NCI-H1092 (cell line): Measurements from ENCODE around the gene RTN4.

Source experiments
- DNase-seq: peaks from one replicate; lab custom pipeline; 2025; lab: John Stamatoyannopoulos, UW

The RTN4 gene

DNA sequence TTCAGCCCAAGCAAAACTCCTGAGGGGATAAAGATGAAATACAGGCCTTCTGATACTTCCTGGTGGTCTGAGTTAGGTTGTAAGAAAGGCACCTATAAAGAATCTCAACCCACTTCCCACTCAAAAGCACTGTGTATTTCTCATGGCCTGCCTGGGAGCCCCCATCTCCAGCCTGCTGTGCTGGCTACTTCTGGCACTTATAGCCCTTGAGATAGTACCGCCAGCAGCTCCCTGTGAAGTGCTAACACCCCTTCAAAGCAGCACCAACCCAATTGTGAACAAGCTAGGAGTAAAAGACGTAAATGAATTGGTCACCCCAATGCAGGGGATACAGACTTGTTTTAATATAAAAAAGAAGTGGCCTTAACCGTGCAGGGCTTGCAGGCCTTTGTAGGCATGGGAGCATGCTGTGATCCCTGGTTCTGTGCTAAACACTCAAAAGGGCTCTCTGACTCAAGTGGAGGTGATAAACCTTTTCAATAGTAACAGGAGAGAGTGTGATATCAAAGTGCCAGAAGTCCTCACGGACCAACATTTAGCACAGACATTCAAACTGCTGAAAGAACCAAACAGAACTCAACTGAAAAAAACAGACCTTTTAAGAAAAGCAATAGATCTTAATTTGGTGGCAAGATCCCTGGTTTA is 80.8 kb downstream of the RTN4 start:
- DNase-seq: no peak

DNA sequence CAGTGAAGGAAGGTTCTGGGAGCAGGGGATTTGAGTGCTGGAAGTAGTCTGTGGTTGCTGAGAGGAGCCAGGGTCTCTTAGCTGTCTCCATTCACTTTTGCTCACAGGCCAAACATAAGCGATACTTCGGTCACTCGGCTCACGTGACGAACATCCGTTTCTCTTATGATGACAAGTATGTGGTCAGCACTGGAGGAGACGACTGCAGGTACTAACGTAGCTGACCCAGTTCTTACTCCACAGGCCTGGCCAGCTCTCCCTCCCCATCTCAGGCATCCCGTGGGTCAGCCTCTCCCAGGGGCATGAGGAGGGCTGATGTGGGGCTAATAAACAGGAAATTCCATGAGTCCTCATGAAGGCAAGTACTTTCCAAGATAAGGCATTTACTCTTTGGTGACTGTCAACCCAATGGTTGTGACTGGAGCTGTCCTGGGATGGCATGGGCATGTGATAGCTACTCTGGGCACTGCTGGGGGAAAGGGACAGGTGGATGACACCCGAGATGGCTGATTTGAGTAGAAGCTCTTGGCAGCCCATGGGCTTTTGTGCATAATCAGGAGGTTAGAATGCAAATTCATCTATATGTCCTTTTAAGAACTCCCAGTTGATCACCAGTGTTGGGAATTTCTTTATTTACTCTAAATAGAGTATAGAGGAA is 81.6 kb downstream of the RTN4 start:
- no peak for DNase-seq

DNA sequence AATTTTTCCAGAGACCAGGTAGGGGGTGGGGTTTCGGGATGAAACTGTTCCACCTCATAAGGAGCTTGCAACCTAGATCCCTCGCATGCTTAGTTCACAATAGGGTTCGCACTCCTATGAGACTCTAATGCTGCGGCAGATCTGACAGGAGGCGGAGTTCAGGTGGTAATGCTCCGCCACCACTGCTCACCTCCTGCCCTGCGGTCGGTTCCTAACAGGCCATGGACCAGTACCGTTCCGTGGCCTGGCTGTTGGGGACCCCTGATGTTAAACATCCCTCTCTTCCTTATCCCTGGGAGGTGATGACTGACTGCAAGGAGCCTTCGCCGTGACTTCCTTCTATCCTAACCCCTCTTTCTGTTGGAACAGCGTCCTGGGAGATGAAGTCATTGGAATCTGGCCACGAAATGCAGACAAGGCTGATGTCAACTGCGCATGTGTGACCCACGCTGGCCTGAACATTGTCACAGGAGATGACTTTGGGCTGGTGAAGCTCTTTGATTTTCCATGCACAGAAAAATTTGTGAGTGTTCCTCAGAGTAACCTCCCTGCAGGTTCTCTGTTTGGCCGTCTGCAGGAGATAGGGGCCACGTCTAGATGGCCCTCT is 82.4 kb downstream of the RTN4 start:
- no peak for DNase-seq

DNA sequence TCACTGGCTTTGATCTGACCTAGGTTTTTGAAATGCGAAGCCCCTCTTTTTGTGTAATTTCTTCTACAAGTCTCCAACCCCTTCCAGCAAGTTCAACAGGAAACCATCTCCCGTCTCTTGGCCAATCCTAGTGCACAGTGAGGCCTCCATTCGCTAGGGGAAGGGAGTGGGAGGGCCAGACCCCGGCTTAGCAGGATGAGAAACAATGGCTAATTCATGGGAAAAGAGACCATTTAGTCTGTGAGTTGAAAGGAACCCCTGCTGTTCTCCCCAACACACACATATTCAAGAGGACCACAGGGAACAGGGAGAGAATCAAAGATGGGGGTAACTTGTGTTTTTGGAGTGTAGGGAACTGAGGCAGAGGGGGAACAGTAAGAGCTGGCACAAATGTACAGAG is 83.0 kb downstream of the RTN4 start:
- no peak for DNase-seq

DNA sequence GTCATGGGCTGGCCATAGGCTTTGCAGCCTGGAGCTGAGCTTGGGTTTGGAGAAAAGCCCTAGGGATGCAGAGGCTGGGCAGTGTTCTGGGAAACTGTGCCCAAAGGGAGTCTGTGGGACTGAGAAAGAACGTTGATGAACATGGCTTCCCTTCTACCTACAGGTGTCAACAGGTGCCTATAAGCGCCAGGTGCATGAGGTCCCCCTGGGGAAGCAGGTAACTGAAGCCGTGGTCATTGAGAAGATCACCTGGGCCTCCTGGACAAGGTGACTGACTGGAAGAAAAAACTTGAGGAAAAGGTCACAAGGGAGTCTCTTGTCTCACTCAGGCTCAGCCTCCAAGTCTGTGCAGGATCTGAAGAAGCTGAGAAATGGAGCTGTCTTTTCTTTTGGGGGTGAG is 83.4 kb downstream of the RTN4 start:
- DNase-seq: no peak

DNA sequence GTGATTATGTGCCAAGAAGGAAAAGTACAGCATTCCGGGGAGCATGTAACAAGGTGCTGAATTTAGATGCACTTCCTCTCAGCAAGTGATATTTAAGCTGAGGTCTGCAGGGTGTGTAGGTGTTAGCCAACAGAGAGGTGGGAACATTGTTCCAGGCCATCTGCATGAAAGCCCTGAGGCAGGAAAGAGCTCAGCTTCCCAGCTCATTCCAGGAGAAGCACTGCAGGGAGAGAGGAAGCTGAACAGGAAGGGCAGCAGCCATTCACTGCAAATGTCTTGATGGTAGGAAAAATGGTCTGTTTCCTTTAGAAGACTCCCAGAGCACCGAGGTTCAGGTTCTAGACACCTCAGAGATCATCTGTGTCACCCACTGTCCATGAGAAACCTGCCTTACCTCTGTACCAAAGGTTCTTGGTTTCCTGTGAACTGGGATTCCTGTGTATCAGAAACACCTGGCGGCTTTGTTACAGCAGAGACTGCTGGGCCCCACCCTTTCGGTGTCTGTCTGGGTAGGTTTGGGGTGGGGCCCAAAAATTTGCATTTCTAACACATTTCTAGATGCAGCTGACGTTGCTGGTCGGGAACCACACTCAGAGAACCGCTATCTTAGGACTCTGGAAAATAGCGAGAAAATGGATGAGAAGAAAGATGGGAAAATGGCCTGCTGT is 84.0 kb downstream of the RTN4 start:
- DNase-seq: no peak

DNA sequence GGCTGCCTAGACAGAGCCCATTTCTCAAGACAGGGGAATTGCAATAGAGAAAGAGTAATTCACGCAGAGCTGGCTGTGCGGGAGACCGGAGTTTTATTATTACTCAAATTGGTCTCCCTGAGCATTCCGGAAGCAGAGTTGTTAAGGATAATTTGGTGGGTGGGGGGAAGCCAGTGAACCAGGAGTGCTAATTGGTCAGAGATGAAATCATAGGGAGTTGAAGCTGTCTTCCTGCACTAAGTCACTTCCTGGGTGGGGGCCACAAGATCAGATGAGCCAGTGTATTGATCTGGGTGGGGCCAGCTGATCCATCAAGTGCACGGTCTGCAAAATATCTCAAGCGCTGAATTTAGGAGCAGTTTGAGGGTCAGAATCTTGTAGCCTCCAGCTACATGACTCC is 84.8 kb downstream of the RTN4 start:
- DNase-seq: no peak

DNA sequence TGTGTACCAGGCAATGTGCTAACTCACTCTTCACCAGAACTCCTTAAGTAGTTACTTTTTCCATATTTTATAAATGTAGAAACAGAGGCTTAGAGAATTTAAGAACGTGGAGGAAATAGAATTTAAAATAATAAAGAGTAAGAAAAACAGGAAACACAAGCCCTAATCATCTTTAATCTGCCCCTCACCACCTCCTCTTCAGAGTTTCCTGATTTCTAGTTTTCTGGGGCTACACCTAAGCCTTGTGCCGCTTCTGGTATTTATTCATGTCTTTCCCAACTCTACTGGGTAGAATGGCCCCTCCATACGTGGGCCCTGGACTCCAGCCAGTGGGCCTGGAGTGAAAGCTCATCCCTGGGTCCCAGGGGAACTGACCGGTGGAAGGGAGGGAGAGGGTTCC is 85.4 kb downstream of the RTN4 start:
- DNase-seq: no peak

DNA sequence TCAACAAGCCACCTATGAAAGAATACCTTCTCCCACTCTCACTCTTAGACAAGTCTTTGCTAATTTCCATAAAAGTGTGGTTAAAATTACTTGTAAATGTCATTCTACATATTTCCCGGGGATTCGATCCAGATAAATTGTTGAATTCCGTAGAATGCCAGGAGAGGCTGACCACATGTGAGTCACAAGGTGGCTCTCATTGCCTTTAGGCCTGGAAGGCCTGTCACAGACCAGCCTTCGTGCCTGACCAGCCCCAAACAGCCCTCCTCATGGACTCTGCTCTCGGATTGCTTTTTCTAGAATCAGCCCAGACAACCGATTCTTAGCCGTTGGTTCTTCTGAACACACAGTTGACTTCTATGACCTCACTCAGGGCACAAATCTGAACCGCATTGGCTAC is 86.0 kb downstream of the RTN4 start:
- no peak for DNase-seq

DNA sequence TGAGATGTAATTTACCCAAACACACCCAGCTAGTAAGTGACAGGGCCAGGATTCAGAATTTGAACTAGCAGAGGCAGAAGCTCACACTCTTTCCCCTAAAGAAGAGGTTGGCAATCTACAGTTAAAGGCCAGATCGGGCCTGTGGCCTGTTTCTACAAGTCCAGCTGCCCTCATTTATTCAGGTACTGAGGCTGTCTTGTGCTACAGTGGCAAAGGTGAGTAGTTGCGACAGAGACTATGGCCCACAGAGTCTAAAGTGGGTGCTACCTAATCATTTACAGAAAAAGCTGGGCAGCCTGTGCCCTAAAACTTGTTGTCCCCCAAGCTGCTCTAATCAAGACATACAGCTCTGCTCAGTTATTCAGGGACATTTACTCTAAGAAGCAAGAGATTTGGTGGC is 86.8 kb downstream of the RTN4 start:
- no peak for DNase-seq

DNA sequence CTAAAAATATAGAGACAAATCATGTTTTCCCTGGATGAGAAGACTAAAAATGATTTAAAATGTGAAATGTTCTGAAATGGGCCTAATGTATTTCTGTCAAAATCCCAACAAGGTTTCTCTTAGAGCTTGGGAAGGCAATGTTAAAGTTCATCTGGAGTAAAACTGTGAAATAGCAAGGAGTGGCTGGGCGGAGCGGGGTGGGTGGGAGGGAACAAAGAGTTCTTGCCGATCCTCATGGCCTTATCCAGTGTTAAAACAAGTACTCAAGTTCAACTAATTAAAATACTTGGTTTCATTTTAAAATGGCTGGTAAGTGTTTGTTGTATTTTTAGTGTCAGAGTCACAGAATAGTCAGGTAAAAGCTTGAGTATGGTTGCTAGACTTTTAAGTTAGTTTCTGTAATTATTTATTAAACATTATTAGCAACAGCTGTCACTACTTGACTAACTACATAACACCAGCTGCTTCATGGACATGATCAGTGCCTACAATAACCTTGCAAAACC is 87.3 kb downstream of the RTN4 start:
- DNase-seq: no peak

DNA sequence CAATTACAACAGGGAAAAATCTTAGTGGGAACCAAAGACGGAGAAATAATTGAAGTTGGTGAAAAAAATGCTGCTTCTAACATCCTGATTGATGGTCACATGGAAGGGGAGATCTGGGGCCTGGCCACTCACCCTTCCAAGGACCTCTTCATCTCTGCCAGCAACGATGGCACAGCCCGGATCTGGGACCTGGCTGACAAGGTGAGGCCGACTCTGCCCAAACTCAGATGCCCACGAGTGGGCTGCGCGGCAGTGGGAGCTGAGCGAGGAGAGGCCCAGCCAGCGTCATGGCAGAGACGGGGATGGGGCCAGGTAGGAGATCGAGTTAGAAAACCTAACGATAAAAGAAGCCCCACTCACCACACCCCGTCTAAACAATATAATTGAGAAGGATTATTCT is 87.7 kb downstream of the RTN4 start:
- DNase-seq: no peak

DNA sequence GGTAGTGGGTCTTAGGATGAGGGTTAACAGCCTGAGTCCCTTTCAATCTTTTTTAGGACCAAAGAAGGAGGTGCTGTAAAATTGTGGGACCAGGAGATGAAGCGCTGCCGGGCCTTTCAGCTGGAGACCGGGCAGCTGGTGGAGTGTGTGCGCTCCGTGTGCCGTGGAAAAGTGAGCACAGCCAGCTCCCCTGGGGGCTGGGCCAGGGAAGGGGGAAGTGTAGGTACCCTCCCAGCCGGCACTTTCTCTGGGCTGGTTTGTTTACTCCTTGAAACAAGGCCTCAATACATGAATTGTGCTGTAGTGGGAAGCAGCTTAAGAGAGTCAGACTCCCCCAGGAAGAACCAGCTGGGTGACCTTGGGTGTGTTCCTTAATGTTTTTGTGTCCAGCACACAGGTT is 90.1 kb downstream of the RTN4 start:
- no peak for DNase-seq

DNA sequence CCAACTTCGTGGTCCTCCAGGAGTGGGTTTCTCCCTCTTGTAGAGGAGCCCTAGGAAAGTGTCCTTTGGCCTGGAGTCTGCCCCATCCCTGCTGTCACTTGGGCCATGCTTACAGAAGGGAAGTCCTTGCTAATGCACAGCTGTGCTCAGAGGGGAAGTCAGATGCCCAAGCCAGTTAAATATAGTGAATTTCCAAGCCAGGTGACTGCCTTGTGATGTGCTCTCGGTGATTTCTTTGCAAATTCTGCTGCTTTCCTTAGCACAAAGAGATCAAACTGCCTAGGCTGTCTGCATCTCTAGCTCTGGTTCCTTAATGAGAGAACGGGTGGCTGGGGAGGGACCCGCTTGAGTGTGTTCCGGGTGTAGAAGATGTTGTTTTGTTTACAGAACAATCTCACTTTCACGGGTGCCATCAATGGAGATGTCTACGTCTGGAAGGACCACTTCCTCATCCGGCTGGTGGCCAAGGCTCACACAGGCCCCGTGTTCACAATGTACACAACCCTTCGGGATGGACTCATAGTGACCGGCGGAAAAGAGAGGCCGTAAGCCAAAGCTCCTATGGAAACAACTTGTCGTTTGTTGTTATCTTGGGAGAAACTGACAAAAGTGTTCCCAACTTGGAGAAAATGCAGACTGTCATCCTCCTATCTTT is 91.4 kb downstream of the RTN4 start:
- no peak for DNase-seq

DNA sequence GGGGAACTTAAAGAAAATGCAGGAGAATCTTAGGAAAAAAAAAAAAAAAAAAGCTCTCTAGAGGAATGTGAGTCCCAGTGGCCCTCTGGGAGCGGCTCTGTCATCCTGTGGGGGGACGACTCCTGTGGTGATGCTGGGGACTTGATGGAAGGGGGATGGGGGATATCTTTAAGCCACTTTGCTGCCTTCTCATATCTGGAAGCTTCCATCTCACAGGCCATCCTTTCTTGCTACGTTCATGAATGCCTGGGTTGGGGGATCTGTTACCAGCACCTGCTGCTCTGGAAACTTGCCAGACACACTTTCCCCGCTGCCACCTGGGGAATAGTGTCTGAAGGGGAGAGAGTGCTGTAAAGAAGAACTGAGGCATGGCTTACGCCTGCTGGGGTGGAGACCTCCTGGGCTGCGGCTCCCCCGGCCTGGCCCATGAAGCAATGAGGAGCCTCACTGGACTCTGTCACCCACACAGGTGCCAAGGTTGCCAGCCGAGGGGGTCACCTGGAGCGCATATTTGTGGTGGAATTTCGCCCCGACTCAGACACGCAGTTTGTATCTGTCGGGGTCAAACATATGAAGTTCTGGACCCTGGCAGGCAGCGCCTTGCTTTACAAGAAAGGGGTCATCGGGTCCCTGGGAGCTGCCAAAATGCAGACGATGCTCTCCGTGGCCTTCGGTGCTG is 92.8 kb downstream of the RTN4 start:
- peak; percentile 3 for DNase-seq

DNA sequence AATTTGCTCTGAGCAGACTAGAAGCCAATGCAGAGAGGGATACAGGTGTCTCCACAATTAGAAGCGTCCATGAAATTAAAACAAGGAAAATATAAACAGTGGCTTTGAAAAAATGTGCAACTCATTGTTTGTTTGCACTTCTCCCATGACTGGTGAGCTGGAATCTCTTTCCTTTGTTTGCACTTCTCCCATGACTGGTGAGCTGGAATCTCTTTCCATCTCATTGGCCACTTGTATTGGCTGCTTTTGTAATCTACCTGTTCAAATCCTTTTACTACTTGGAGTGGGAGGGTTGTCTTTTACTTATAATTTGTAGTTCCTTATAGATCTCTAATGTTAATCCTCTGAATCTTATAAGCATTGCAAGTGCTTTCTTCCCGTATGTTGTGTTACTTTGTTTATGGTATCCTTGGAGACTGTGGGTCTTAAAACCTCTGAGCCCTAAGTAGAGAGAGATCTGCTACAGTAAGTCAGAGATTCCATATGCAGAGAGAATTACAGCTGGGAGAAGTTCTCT is 94.1 kb downstream of the RTN4 start:
- no peak for DNase-seq

DNA sequence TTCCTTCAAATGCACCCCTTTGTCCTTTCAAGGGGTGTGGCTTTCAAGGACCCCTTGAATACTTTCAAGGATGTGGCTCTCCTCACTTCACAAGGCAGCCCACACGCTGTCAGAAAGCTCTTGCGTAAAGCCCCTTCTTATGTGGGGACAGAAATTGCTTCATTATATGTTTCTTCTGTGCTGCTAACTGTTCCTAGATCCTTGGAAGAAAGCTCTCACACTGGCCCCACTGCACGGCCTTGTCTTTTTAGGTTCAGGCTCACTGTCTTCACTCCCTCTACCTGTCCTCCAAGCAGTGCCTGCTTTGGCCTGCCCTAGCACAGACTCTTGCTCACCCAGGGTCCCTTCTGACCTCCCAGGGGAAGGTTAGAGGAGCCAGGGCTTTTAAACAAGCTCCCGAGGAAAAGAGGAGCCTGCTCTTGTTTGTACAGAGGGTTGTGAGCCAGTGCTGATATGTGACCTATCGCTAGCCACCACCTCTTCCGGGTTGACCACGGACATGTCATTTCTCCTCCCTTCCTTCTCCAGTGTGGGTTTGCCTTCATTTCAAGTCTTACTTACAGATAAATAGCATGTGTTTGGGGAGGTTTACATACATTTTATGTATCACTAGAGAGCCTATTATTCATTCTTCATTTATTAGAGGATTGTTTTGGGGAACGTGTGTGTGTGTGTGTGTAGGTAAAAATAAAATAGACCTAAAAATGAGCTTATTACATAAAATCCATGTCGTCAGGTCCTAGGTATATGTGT is 94.7 kb downstream of the RTN4 start:
- DNase-seq: no peak

DNA sequence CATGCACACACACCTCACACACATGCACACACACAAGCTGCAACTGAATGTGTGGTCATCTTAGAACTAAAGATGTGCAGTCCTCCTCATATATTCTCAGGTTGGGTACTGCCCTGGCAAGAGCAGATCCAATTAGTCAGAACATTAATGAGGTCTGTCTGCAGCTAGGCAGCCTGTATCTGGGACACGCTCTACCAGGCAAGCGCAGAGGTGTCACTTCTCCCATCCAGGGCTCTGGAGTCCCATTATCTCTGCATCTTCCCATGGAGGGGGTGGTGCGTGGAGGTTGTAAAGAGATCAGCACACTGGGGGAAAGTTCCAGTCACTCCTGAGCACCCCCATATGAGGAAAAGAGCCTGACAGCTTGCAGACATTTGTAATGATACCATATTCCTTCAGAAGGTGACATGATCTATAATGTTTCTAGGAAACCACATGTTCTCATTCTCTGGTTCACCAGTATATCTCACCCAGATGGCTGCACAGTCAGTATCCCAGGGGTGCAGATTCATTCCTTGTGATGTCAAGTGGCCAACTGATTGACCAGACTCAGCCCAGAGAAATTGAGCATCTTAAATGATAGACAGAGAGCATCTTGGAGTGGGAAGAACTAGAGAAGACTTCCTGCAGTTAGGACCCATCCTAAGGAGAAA is 95.4 kb downstream of the RTN4 start:
- DNase-seq: no peak

DNA sequence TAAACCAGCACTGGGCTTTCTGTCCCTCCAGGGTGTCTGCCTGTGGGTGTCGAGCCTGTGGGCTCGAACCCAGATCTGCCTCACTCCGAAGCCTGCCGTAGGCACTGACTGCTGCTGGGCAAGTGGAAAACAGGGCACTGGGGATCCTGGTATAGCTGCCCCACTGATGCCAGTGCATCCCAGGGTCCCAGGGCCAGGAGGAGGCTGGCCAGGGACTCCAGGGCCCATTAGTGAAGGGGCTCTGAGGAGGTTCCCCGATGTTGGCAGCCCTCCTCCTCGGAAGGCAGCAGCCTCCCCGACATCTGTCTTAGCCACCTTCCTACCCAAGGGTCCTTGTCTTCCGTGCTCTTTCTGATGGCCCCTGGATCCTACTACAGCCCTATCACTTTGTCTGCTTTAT is 96.1 kb downstream of the RTN4 start:
- no peak for DNase-seq

DNA sequence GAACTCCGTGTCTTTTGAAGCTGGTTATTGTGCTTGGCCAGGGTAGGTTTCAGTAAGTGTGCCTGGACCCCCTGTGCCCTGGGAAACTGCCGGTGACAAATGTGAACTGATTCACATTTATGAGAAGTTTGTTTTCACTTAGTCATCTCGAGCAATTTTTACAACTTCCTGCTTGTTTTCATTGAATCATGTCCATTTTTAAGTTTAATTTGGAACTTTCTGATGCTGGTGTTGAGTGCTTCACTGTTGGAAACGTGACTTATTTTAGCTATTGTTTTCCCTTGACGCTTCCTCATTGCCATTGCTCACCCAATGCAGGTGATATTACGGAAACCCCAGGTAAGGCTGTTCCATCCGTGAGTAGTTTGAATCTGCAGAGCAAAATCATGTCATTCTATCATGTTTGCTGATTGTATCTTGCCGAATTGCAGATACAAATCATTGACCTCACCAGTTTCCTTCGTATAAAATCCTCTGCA is 97.2 kb downstream of the RTN4 start:
- DNase-seq: no peak
